Stimulated activated CD4-positive, alpha-beta T cell treated with anti-CD3 and anti-CD28 coated beads, Interleukin-2, amount 100 ng/mL, for 24 hours (primary cell): ENCODE data around the gene LIMK2.
"Not testable (repeated sequence)": the region's sequence is repeated elsewhere in the genome, so short reads cannot be mapped to it uniquely, and the experiment has no call there.

Experiments
- DNase-seq, 2 donors: peaks; one replicate each; pipeline ENCODE4 v3.0.0-alpha.2; 2020

The LIMK2 gene

GRCh38 chr22:31212783-31213629 lies 908 bp downstream of the LIMK2 start:
- peak in 1 of 2 donors; percentile 9 for DNase-seq

DNA sequence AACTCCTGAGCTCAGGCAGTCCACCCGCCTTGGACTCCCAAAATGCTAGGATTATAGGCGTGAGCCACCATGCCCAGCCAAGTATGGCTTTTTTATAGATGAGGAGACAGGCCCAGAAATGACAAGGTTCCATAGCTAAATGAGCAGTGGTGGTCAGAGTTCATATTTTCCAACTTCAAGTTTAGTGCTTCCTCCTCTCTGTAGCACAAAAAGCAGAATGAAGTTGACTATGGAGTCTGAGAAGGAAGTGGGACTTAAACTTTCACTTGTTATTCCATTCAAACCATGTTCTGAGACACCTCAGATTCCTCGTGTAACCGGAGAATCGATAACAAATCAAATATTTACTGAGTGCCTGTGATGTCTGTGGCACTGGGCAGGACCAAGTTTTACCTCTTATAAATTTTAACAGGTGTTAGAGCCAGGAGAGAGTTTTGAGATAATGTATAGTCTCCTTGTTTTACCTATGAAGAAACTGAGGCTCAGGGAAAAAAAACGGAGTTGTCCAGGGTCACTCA lies 3.0 kb downstream of the LIMK2 start:
- no peak for DNase-seq

DNA sequence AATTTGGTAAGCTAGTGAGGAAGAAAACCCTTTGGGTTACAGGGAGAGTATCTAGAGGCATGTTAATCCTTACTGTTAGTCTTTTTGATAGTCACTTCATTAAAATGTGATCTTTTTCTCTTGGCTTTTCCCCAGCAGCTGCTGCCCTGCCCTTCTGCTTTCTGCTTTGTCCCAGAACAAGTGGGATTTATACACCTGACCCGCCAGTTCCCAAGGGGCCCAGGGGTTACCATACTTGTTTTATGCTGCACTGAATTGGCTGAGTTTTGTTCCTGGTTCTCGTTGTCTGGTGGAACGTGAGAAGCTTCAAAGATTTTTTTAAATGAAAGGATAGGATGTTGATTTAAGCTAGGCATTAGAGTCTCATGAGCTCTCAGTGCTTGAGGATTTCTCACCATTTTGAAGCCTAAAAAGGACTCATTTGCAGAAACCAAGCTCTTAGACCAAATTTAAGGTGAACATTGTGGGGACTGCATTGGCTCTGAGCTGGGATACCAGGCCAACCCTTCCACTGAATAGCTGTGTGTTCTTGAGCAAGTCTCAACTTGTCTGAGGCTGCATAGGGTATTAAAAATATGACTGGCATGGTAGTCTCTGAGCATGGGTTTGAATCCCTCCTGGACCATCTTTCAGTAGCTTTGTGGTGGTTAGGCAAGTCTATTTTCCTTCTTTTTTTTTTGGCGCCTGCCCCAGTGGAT lies 6.6 kb downstream of the LIMK2 start:
- DNase-seq: no peak

GRCh38 chr22:31221084-31221483 lies 9.0 kb downstream of the LIMK2 start:
- DNase-seq: no peak

GRCh38 chr22:31222736-31223135 lies 10.6 kb downstream of the LIMK2 start:
- no peak for DNase-seq

DNA sequence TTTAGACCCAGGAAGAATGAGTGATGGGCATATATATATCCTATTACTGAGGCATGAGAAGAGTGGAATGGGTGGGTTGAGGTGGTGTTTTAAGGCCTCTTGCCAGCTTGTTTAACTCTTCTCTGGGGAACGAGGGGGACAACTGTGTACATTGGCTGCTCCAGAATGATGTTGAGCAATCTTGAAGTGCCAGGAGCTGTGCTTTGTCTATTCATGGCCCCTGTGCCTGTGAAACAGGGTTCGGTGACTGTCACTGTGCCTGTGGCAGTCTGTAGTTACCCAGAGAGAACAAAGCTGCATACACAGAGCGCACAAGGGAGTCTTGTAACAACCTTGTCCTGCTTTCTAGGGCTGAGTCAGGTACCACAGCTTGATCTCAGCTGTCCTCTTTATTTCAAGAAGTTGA lies 11.7 kb downstream of the LIMK2 start:
- no peak for DNase-seq

- not testable (repeated sequence) for DNase-seq
Observed at GRCh38 chr22:31224691-31225090, 12.6 kb downstream of the LIMK2 start.

GRCh38 chr22:31227186-31227585 lies 15.1 kb downstream of the LIMK2 start:
- DNase-seq: no peak

- DNase-seq: no peak
Observed at GRCh38 chr22:31229402-31230079, 17.4 kb downstream of the LIMK2 start.

- DNase-seq: no peak
Observed at GRCh38 chr22:31230155-31230870, 18.2 kb downstream of the LIMK2 start.

GRCh38 chr22:31230871-31231621 lies 18.9 kb downstream of the LIMK2 start:
- peak in 1 of 2 donors; percentile 39 for DNase-seq

GRCh38 chr22:31233001-31233400 lies 20.9 kb downstream of the LIMK2 start:
- no peak for DNase-seq

DNA sequence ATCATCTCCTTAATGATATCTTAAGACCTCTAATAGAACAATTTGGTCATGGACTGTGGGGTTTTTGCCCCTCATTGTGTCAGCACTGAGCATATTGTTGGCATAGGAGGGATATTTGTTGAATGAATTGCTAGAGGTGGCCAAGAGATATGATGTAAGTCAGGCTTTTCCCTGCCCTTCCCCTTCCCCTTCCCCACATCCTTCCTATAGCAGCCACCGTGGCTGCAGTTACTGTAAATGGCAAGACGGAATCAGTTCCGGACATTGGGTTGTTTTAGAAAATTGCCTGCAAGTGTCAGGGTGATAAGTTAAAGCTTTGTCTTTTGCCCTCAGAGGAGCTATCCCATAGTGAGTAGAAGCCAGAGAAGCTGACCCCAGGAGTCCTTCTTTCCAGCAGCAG lies 23.0 kb downstream of the LIMK2 start:
- no peak for DNase-seq

- DNase-seq: not testable (repeated sequence)
Observed at GRCh38 chr22:31236044-31236443, 23.9 kb downstream of the LIMK2 start.

DNA sequence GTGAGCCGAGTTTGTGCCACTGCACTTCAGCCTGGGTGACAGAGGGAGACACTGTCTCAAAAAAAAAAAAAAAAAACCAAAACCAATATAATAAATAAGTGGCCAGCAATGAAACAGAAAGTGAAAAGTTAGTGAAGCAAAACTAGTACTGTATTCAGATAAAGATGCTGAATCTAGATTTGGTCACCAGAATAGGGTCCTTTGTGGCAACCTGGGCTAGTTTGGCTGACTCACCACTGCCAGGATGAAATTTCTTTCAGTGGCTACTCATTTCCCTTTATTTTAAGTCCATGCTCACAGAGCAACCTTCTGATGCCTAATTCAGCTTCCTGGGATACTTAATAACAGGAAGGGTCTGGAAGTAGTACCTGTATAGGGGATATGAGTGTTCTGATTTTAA lies 26.0 kb downstream of the LIMK2 start:
- no peak for DNase-seq

- no peak for DNase-seq
Observed at GRCh38 chr22:31239771-31240370, 27.8 kb downstream of the LIMK2 start.

GRCh38 chr22:31241200-31241599 lies 29.1 kb downstream of the LIMK2 start:
- DNase-seq: no peak

GRCh38 chr22:31241936-31242335 lies 29.8 kb downstream of the LIMK2 start:
- DNase-seq: no peak

GRCh38 chr22:31243339-31244045 lies 31.4 kb downstream of the LIMK2 start:
- DNase-seq: no peak

- DNase-seq: no peak
Observed at GRCh38 chr22:31244046-31244942, 32.2 kb downstream of the LIMK2 start.
